ENCODE data around the gene PIP5K1C.

PIP5K1C gene

DNA sequence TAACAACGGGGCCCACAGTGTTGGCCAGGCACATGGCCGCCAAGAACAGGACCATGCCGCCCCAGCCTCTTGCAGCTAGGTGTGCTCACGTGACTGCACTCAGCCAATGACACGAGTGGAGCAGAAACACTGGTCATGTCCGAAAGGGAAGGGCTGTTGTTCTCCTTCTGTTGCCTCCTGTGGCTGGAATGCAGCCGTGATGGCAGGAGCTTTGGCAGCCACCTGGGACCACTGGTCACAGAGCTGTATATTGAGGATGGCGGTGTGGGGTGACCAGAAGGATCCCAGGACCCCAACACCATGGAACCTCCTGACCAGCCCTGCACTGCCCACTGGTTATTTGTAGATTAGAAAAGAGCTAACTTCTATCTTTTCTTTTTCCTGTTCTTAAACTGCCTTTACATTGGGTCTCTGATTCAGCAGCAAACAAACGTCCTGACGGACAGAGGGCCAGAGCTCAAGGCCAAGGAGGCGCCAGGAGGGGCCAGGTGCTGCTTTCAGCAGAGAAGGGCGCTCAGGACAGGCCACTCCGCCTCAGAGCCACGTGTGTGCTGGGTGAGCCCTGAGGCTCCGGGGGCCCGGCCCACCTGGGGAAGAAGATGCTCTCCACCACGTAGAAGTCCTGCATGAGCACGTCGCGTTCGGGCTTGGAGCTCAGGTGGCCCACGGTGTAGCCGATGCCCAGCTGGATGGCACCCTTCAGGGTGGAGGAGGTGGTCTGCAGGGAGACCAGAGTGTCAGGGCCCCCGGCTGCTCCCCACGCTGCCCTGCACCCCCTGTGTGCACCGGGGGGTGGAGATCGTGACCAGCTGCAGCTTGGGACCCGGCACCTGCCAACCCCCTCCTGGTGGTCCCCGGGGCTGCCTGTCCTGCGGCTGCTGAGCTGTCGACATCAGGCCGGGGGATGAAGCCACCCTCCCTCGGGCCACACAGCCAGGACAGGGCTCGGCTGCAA is 38.7 kb downstream of the PIP5K1C start:
- no peak for DNase-seq (ENCODE audit: low read depth)
- TF ChIP-seq CTCF (conservative IDR thresholded peaks at IDR 0.05; ENCODE audit: low read length), result no peak
- H3K4me3 ChIP-seq (ENCODE audit: low read length), result no peak overlapping the region

DNA sequence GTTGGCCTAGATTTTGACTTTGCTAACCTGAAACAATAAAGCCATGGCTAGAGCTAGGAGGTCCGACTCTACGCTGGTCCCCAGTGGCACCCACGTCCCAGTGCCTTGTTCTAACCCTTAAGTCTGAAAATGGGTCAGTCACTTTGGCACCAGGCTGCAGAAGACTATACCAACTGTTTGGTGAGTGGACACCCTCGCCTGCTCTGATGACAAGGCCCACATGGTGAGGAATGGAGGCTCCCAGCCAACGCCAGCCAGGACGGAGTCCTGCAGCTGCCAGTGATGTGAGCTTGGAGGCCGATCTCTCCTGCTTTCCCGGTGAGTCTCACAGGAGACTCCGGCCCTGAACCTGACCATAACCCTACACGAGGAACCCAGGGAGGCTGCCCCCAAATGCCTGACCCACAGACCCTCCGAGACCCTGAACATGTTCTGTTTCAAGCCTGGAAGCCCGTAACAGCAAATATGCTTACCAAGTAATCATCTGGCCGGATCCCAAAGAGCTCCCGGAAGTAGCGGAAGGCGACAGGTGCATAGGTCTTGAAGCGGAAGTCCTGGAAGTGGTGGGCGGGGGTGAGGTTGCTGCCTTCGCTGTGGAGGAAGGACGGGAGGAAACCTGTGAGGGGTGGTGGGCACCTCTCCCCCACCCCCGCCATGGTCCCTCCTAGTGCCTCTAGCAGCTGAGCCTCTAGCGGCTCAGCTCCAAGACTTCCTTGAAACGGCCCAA is 39.6 kb downstream of the PIP5K1C start:
- H3K4me3 ChIP-seq (ENCODE audit: low read length), result no peak overlapping the region
- DNase-seq (ENCODE audit: low read depth), result no peak
- no peak for TF ChIP-seq CTCF (conservative IDR thresholded peaks at IDR 0.05; ENCODE audit: low read length)

DNA sequence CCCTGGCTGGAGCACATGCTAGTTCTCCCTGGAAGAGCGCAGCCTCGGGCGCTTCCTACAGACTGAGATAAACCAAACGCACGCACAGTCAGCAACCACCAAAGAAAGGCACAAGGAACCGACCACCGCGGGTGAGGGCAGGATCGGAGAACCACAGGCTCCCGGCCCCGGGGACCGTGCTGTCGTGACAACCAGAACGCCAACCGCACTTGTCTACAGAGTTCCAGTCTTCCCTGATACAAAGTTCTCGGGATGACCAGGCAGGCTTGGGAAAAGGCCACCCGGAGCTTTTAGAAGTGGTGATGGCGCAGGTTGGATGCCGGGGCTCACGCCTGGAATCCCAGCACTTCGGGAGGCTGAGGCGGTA is 40.5 kb downstream of the PIP5K1C start:
- no peak for DNase-seq (ENCODE audit: low read depth)
- H3K4me3 ChIP-seq (ENCODE audit: low read length), result no peak overlapping the region
- no peak for TF ChIP-seq CTCF (conservative IDR thresholded peaks at IDR 0.05; ENCODE audit: low read length)

GRCh38 chr19:3658870-3659745 is 41.2 kb downstream of the PIP5K1C start:
- TF ChIP-seq CTCF (conservative IDR thresholded peaks at IDR 0.05; ENCODE audit: low read length), result no peak
- DNase-seq (ENCODE audit: low read depth), result no peak
- H3K4me3 ChIP-seq (ENCODE audit: low read length), result no peak overlapping the region

- TF ChIP-seq CTCF (conservative IDR thresholded peaks at IDR 0.05; ENCODE audit: low read length), result no peak
- H3K4me3 ChIP-seq (ENCODE audit: low read length), result no peak overlapping the region
- DNase-seq (ENCODE audit: low read depth), result no peak
Measured at GRCh38 chr19:3658004-3658869, 42.0 kb downstream of the PIP5K1C start.

- no peak for DNase-seq (ENCODE audit: low read depth)
- H3K4me3 ChIP-seq (ENCODE audit: low read length), result no peak overlapping the region
- no peak for TF ChIP-seq CTCF (conservative IDR thresholded peaks at IDR 0.05; ENCODE audit: low read length)
Measured at GRCh38 chr19:3657395-3657769, 42.9 kb downstream of the PIP5K1C start.
